Measurements from ENCODE around the gene CENPO.
A peak's percentile ranks its signal among the peaks of the same experiment; 100 is the strongest.

Gene CENPO, protein sequence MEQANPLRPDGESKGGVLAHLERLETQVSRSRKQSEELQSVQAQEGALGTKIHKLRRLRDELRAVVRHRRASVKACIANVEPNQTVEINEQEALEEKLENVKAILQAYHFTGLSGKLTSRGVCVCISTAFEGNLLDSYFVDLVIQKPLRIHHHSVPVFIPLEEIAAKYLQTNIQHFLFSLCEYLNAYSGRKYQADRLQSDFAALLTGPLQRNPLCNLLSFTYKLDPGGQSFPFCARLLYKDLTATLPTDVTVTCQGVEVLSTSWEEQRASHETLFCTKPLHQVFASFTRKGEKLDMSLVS

DNA sequence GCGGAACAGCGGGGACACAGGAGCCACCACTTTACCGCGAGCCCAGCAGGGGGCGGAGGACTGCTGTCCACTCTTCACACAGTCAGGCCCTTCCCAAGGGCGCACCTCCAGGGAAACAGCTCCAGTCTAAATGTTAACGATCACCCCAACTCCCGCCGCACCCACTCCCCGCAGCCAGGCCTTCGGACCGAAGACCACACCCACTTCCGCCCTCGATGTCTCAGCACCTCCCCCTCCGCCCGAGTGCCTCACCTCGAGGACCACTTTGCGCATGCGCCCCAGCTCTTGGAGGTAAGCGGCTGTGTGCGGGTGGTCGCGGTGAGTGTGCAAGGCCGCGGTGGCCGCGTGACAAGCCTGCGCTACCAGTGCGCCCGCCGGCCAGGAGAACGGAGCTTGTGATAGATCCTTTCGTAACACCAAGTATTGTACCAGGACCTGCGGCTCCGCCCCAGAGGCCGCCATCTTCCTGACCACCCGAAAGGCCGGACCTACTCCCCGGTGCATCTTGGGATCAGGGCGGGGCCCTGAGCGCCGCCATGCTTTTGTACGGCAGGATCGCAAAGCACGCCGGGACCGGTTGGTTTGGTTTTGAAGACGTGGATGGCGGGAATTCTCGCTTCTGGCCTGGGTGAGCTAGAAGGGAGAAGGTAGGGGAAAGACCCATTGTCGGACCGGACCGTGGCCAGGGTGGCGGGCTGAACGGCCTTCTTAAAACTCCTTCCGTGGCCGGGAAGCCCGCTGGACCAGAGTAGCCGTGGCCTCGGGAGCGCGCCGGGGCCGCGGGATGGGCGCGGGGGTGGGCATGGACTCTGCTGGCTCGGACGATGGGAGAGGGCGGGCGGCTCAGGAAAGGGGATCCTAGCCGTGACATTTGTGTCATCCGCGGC, at the start of gene CENPO, which contains the start of gene PTRHD1:
Gene CENPO (plus strand): TSS at position 552 of the 887 bp plus-strand sequence. CDS start 495 bp downstream, outside the sequence.
Gene PTRHD1 (minus strand): TSS at position 518 of the 887 bp plus-strand sequence. CDS start 14 bp downstream, at position 504.
- DNase-seq (ENCODE audit: low spot score) = peak; percentile 97

DNA sequence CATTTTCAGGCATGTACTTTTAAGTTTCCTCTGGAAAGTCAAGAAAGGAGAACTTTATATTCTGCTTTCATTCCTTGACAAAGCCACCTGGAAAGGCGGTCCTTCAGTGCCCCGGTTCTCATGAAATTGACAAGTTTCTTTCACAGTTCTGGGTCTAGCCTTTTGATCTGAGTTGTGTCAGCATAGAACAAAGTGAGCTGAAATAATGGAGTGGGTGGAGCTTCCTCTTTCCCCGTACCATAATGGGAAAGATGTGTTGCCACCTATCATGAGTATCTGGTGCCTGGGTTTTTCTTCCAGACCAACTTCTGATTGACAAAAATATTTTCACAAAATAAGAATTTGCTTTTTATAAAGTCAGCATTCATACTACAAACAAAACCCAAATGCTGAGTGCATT, 49.3 kb upstream of the CENPO start:
- DNase-seq (ENCODE audit: low spot score) = no peak

DNA sequence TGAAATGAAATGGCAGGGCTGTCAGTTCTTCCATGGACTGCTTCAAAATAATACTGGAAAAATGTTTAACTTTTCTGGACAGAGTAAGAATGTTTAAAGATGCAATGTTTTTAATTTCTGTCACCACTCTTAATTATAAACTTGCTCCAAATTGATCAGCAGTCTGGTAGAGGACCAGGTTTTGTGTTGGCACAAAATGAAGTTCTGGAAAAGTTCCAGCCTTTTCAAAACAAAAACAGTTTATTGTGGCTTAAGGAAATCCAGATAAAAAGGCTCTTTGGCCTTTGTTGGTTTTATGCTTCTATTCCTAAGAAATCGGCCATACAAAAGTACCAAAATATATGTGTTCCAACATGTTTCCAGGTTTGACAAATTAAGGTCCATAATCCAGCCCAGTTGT, 48.9 kb upstream of the CENPO start:
- no peak for DNase-seq (ENCODE audit: low spot score)

DNA sequence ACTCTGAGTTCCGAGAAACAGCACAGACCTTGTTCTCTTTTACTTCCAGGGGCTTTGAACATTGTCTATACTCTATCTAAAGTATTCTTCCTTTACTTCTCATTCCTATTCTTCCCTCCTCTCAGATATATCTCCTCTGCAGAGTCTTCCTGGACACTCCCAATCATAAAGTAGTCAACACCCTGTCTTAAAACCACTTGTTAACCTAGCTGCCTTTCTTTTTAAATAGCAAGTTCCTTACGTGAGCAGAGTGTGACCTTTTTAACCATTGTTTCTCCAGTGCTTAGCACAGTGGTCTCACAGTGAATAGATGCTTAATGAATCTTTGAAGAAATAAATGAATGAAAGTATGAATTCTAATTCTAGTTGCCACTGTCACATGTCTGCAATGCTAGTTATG, 47.4 kb upstream of the CENPO start:
- no peak for DNase-seq (ENCODE audit: low spot score)

DNA sequence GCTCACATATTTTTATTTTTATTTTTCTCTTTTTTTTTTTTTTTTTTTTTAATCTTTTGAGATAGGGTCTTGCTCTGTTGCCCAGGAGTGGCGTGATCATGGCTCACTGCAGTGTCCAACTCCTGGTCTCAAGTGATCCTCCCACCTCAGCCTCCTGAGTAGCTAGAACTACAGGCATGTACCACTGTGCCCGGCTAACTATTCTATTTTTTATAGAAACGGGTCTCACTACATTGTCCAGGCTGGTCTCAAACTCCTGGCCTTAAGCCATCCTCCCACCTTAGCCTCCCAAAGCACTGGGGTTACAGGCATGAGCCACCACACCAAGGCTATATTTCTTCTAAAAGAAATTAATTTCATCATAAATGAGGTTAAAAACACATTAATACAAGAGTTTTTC, 45.9 kb upstream of the CENPO start:
- DNase-seq (ENCODE audit: low spot score) = no peak

DNA sequence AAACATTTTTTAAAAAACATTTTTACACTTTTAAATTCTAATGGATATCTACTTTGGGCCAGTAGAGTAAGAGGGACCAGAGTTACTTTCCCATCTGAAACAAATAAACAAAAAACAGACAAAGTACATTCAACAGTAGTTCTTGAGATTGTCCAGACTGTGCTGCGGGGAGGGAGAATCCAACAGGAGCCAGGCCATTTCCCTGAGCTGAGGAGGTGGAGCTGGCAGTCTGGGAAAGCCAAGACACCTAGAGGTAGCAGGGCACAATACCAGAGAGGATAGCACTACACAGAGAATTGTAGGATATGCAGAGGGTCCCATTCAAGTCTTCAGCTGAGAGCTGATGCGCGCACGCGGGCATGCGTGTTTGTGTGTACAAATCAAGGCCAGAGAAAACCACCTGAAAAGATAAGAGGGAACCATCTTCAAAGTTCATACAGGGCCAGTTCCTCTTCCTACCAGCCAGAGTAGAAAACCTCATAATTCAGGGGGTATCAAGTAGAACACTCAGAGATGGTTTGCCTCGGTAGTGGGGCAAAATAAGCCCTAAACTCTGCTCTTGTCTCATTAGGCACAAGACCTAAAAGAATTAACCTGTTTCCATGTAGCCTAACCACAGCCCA, 44.0 kb upstream of the CENPO start:
- no peak for DNase-seq (ENCODE audit: low spot score)

DNA sequence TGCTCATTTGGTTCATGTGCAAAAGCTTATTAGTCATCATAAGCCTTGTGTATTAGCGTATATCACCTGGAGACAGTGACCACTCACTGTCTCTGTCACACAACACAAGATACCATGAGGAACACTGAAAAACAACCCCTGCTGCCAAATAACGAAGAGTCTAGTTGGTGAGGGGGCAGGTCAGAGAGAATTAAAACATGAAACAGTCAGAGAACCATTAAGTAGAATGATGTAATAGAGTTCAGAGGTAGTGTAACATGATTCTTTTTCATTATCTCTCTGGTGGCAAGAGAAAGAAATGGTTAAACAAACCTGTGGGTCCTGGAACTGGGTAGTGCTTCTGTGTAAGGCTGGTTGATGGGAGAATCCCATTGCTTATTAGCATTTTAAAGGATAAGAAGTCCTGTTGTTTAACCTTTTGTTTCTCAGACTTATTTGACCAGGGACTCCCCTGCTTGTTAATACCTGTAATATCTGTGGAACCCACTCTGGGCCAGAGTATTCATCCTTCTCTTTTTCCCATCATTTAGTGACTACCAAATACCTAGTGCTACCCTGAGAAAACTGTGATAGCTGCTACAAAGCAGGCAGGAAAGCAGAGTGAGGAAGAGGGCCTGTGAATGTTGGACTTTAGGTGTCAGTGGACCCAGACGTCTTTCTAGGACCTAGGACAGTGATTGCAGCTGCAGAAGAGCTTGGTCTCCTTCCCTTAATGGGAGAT, 38.1 kb upstream of the CENPO start:
- DNase-seq (ENCODE audit: low spot score) = no peak

DNA sequence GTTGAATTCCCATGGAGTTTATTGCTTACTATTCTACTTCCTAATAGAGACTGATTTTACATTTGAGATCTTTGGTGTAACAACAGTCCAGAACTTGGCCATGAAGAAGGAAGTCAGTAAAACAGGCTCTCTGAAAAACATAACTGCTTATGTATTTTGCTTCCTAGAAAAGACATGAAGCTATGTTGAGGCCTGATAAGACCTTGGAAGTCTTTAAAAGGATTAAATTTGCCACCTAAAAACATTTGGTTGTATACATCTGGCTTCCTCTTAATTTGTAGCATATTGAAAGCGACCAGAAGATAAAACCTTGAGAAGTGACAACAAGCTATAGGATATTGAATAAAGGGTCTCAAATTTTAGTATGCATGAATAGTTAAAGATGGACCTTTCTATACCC, 36.4 kb upstream of the CENPO start:
- DNase-seq (ENCODE audit: low spot score) = no peak

DNA sequence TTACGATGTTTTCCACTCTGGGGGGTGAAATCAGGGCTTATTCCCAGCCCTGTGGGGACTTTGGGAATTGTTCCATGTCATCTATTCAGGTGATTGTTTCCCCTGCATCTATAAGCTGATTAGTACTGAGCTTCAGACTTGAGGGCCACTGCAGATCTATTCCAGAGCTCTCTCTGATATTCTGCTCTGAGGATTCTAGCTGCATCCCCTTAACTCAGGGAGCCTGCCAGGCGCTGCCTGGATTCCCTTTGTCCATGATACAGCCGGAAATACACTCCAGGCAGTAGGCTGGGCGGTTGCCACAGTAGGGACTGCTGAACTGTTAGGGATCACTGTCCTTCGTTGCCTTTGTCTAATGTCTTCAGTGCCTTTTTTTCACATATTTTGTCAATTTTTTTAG, 31.4 kb upstream of the CENPO start:
- no peak for DNase-seq (ENCODE audit: low spot score)

DNA sequence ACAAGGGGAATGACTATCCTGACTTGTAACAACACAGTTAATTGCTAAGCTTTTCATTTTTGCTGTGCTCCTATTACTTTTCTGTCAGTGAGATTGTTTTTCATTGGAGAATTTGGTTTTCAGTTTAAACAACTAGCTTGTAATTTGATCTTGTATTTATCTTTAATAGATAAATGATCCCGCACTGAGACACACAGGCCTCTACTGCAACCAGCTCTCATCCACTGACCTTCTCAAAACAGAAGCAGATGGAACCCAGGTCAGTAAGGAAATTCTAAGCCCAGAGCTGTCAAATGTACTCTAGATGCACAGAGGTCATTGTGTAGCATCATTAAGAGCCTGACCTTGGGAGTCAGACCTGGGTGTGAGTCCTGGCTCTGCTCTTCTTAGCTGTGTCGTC, 30.7 kb upstream of the CENPO start:
- DNase-seq (ENCODE audit: low spot score) = no peak

DNA sequence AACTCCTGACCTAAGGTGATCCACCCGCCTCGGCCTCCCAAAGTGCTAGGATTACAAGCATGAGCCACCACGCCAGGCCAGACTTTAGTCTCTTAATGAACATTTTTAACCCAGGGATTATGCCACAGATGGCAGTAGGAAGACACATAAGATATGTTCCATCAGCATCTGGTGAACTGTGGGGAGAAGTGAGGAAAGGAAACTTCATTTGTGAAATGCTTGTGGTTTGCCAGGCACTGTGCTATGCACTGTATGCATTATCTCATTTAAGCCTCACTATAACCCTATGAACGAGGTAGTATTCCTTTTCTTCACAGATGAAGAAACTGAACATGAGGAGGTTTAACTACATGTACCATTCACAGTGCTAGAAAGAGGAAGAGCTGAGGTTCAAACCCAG, 29.4 kb upstream of the CENPO start:
- no peak for DNase-seq (ENCODE audit: low spot score)

DNA sequence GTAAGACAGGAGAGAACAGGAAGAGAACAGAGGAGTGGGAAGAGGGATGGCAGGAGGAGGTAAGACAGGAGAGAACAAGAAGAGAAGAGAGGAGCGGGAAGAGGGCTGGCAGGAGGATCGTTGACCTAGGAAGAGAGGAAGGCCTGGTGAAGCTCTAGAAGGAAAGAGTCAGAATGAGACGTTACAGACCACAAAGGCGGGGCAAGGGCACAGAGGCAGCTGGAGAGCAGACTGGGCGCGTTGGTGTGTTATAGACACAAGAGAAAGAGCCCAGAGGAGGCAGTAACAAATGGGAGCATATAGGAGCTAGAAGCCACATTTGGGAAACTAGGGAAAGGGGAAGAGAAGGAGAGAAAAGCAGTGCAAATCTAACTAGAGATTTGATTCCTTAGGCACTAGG, 26.6 kb upstream of the CENPO start:
- DNase-seq (ENCODE audit: low spot score) = no peak

DNA sequence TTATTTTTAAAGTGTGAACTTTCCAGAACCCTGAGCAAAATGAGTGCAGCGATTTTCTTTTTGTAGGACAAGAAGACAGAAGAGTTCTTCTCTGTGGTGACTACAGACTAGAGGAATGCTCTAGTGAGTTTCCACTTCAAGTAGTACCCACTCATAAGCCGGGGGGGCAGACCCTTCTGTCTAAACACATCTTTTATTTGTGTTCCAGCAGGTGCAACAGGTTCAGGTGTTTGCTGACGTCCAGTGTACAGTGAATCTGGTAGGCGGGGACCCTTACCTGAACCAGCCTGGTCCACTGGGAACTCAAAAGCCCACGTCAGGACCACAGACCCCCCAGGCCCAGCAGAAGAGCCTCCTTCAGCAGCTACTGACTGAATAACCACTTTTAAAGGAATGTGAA, 25.2 kb upstream of the CENPO start:
- no peak for DNase-seq (ENCODE audit: low spot score)

DNA sequence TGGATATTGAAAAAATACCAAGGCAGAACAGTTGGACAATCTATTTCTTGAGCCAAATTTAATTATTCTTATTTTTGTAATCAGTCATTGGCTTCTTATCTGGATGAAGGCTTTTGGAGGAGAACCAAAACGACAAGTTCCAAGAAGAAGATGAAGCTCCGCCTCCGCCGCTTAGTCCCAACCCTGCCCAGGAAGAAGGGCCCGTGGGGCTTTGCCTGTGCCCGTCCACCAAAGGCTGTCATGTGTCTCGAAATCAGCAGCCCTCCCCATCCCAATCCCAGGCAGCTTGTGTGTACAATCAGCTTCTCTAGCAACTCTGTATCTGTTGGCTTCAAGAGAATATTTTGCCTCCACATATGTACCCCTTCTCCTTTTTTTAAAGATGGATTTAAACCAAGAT, 24.6 kb upstream of the CENPO start:
- DNase-seq (ENCODE audit: low spot score) = no peak

DNA sequence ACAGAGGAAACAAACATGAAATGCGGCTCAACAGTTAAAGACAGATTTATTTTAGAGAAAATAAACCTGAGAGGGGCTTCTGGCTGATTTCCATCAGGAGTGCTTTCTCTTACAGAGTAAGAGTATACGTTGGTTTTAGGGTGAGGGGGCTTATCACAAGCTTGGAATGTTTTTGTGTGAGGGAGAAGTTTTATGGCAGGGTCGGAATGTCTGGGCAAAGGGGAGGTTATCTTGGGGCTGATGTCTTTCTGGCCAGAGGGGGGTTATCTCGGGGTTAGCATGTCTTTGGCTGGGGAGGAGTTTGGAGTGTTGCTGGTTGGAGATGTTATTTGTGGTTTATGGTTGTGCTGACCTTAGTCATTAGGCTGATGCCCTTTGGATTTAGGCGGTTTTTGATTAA, 22.2 kb upstream of the CENPO start:
- DNase-seq (ENCODE audit: low spot score) = no peak

DNA sequence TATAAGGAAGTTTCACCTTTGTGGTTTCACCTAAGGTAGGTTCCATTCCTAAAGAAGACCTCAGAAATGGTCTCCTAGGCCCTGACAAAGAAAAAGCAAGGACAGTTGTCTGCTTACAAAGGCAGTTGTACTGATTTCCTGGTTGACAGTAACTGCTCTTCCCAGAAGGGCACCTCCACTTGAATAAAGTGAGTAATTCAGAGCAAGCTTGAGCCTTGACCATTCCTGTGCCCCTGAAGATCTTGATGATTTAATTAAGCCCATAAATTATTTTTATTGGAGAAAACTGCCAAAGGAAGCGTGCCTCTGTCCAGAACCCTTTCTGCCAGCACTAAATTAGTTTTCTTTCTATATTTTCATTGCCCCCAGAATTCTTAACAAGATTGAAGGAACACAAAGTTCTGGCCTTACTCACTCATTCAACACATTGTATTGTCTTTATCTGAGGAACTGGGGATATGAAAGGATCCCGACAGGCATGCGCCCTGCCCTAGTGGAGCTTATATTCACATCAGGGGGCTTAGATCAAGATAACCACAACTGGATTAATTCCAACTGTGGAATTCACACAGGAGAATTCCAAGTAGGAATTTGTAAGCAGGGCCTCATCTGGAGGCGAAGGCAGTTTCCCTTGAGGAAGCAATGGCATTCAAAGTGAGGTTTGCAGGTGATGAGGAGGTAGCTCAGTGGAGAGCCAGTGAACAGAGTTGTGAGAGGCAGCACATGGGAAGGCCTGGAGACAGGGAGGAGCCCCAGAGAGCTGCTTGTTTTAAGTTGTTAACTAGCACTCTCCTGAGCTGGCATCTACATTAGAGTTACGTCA, 21.2 kb upstream of the CENPO start:
- peak; percentile 45 for DNase-seq (ENCODE audit: low spot score)

DNA sequence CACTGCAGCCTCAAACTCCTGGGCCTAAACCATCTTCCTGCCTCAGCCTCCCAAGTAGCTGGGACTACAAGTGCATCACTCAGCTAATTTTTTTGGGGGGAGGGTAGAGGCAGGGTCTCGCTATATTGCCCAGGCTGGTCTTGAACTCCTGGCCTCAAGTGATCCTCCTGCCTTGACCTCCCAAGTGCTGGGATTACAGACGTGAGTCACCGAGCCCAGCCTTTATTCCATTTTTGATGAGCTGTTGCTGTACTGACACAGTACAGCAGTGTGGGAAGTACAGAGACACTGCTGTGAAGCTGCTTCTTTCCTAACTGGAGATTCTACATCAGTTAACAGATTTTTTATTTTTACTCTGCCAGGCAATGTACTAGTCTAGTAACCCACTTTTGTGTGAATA, 18.9 kb upstream of the CENPO start:
- no peak for DNase-seq (ENCODE audit: low spot score)

DNA sequence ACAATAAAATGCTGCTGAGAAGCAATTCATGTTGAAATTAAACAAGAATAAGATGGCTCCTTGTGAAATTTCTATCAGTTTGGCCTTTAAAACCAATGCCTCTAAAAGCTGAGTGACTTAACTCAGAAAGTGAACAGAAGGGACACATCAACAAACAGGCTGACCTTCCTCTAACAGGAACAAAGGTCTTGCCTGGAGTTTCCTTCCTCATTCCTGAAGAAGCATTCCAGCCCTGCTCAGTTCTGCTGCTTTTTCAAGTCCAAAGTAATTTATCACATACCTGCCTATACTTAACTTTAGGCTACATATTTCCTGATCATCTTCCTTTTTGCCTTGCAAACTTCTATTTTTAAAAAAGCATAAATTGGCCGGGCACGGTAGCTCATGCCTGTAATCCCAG, 14.1 kb upstream of the CENPO start:
- peak; percentile 20 for DNase-seq (ENCODE audit: low spot score)

DNA sequence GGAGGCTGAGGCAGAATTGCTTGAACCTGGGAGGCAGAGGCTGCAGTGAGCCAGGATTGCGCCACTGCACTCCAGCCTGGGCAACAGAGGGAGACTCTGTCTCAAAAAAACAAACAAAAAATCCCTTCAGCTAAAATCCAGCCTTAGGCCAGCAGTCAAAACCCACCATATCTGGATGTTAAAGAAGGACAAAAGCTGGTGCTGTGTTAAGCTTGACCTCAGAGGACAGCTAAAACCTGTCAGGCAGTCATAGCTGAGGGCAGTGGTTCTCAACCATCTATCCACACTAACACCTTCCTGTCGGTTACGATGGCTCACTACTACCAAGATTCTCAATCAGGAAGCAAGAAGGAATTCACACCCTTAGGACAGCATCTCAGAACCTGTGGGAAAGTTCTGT, 9.6 kb upstream of the CENPO start:
- DNase-seq (ENCODE audit: low spot score) = no peak

DNA sequence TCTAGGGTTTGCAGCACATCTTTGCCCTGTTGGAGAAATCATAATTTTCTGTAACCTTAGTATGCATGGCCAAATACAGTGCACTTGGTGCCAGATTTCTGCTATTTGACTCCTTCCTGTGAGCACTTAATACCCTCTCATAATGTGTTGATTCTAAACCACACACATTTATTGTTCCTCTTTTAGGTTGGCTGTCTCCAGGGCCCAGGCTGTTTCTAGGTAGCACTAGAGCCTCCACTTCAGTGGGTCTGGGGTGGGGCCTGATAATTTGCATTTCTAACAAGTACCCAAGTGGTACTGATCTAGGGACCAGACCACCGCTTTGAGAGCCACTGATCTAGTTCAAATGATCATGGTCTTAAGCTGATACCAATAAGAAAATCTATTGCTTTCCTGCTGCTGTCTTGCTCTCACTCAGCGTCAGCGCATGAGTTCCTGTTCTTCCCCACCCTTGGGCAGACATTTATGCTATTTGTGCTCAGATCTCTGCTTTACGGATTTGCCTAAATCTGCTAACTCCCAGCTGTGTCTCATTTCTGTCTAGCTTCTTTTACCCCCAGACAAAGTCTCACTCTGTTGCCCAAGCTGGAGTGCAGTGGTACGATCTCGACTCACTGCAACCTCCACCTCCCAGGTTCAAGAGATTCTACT, 7.4 kb upstream of the CENPO start:
- no peak for DNase-seq (ENCODE audit: low spot score)

DNA sequence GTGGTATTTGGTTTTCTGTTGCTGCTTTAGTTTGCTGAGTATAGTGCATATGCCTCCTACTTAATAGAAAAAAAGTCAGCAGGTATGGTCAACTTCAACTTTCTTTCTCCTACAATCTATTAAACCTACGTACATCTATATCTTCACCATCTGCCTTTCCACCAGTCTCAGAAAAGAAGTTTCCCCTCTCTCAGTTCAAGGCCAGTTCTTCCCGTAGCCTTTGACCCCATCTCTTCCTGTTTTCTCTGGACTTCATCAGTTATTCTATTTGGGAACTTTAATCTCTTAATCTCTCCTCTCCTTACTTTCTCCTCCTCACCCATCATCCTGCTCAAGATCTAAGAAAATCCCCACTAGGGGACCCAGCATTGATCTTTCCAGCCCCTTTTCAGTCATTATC, 5.7 kb upstream of the CENPO start:
- DNase-seq (ENCODE audit: low spot score) = no peak
